Naive B cell (primary cell): ENCODE measurements around the gene IL13. TPM values are rescaled to one million over a fixed set of nuclear protein-coding genes. Genes with fewer than 3 reads are reported as not detected.

Source experiments
- ATAC-seq, 2 donors: fragments of 150-1000 bp; cut with Tn5 transposase; 2 replicates each; pipeline ENCODE4 v1.10.0; 2021; ENCODE audit warnings: low read depth in 2 of 2, mild to moderate bottlenecking in 2 of 2, moderate library complexity in 2 of 2
- DNase-seq: peaks from one replicate; pipeline ENCODE4 v3.0.0; 2022
- H3K27ac Mint-ChIP-seq, 6 donors: one replicate each; pipeline ENCODE4 v1.8.0; 2020 to 2022; ENCODE audit warnings: mild to moderate bottlenecking in 6 of 6, mixed read lengths in 6 of 6, moderate library complexity in 5 of 6, inconsistent platforms in 2 of 6
- H3K27me3 Mint-ChIP-seq, 3 donors: one replicate each; pipeline ENCODE4 v1.8.0; 2021 to 2022; ENCODE audit warnings: mixed read lengths in 3 of 3, mild to moderate bottlenecking in 1 of 3
- H3K36me3 Mint-ChIP-seq, 2 donors: one replicate each; pipeline ENCODE4 v1.8.0; 2020 to 2022; ENCODE audit warnings: mixed read lengths in 2 of 2, inconsistent platforms in 1 of 2, mild to moderate bottlenecking in 1 of 2
- H3K4me1 Mint-ChIP-seq, 3 donors: one replicate each; pipeline ENCODE4 v1.8.0; 2020 to 2022; ENCODE audit warnings: mixed read lengths in 3 of 3, inconsistent platforms in 1 of 3, mild to moderate bottlenecking in 1 of 3, moderate library complexity in 1 of 3
- H3K4me3 Mint-ChIP-seq, 8 donors: one replicate each; pipeline ENCODE4 v1.8.0; 2020 to 2022; ENCODE audit warnings: mild to moderate bottlenecking in 8 of 8, mixed read lengths in 8 of 8, moderate library complexity in 8 of 8, inconsistent platforms in 2 of 8
- H3K9me3 Mint-ChIP-seq, 7 donors: one replicate each; pipeline ENCODE4 v1.8.0; 2020 to 2022; ENCODE audit warnings: mixed read lengths in 7 of 7, mild to moderate bottlenecking in 5 of 7, inconsistent platforms in 2 of 7, moderate library complexity in 1 of 7
- polyA plus RNA-seq, 6 donors: library from polyadenylated mRNA; unstranded; fragments of 300-500 nt; fragmentation: Illumina TruSeq; gene quantifications; one replicate each; pipeline ENCODE4 v1.2.3, GENCODE V29; 2021; ENCODE audit warnings: low read depth in 6 of 6

Gene IL13
- polyA plus RNA-seq, 6 donors from 2014 or later = not detected

- peak overlapping the region in 1 of 6 donors; percentile 60 for H3K27ac Mint-ChIP-seq
- no peak for ATAC-seq
- no peaks in the 10 kb centered on the region for H3K36me3 Mint-ChIP-seq
- H3K27me3 Mint-ChIP-seq = peaks cover 11 to 27% (median 26%) of the 10 kb centered on the region in 3 donors
- peaks cover 15 to 22% (median 20%) of the 10 kb centered on the region in 3 donors for H3K4me1 Mint-ChIP-seq
- H3K4me3 Mint-ChIP-seq = no peak overlapping the region
- no peak for DNase-seq
- H3K9me3 Mint-ChIP-seq = peaks cover 0 to 2% (median 0%) of the 10 kb centered on the region in 7 donors
Observed at GRCh38 chr5:132661231-132662003, 3.4 kb downstream of the IL13 start.

GRCh38 chr5:132662004-132662401 lies 4.0 kb downstream of the IL13 start:
- Mint-ChIP-seq H3K4me1 (peaks cover 9 to 16% (median 14%) of the 10 kb centered on the region in 3 donors), H3K4me3 (no peak overlapping the region), H3K27me3 (peaks cover 6 to 26% (median 26%) of the 10 kb centered on the region in 3 donors), H3K9me3 (no peaks in the 10 kb centered on the region), H3K36me3 (no peaks in the 10 kb centered on the region), H3K27ac (no peak overlapping the region)
- no peak for DNase-seq
- ATAC-seq = no peak

GRCh38 chr5:132662925-132663770 lies 5.2 kb downstream of the IL13 start:
- ATAC-seq (peak; percentile 38 to 46), DNase-seq (no peak)
- Mint-ChIP-seq H3K9me3 (no peaks in the 10 kb centered on the region), H3K4me3 (peak overlapping the region in 1 of 8 donors; percentile 12), H3K36me3 (no peaks in the 10 kb centered on the region), H3K27me3 (peaks cover 0 to 16% (median 15%) of the 10 kb centered on the region in 3 donors), H3K27ac (peak overlapping the region in 2 of 6 donors; percentile 65 to 94), H3K4me1 (peaks cover 9 to 12% (median 12%) of the 10 kb centered on the region in 3 donors)

GRCh38 chr5:132663771-132664695 lies 6.1 kb downstream of the IL13 start:
- Mint-ChIP-seq H3K4me1 (peaks cover 9 to 12% (median 12%) of the 10 kb centered on the region in 3 donors), H3K27me3 (peaks cover 0 to 8% (median 8%) of the 10 kb centered on the region in 3 donors), H3K9me3 (no peaks in the 10 kb centered on the region), H3K27ac (peak overlapping the region in 2 of 6 donors; percentile 29 to 81), H3K4me3 (peak overlapping the region in 1 of 8 donors; percentile 39), H3K36me3 (no peaks in the 10 kb centered on the region)
- ATAC-seq (peak in 1 of 2 donors; percentile 21), DNase-seq (no peak)

GRCh38 chr5:132664696-132665209 lies 6.8 kb downstream of the IL13 start:
- DNase-seq (no peak), ATAC-seq (no peak)
- Mint-ChIP-seq H3K36me3 (no peaks in the 10 kb centered on the region), H3K4me3 (no peak overlapping the region), H3K27me3 (peaks cover 0 to 10% (median 7%) of the 10 kb centered on the region in 3 donors), H3K4me1 (peaks cover 9 to 12% (median 12%) of the 10 kb centered on the region in 3 donors), H3K27ac (peak overlapping the region in 1 of 6 donors; percentile 81), H3K9me3 (no peaks in the 10 kb centered on the region)

- no peak for DNase-seq
- Mint-ChIP-seq H3K27ac (peak overlapping the region in 2 of 6 donors; percentile 33 to 65), H3K27me3 (peaks cover 0 to 17% (median 14%) of the 10 kb centered on the region in 3 donors), H3K36me3 (no peaks in the 10 kb centered on the region), H3K4me1 (peaks cover 9 to 12% (median 12%) of the 10 kb centered on the region in 3 donors), H3K9me3 (peaks cover 0 to 1% (median 0%) of the 10 kb centered on the region in 7 donors), H3K4me3 (no peak overlapping the region)
- ATAC-seq = no peak
Observed at GRCh38 chr5:132665574-132666080, 7.7 kb downstream of the IL13 start.

GRCh38 chr5:132666310-132667123 lies 8.5 kb downstream of the IL13 start:
- DNase-seq (no peak), ATAC-seq (no peak)
- peaks cover 5 to 7% (median 6%) of the 10 kb centered on the region in 3 donors for H3K4me1 Mint-ChIP-seq
- H3K9me3 Mint-ChIP-seq = peaks cover 0 to 4% (median 0%) of the 10 kb centered on the region in 7 donors
- peak overlapping the region in 2 of 6 donors; percentile 44 to 68 for H3K27ac Mint-ChIP-seq
- H3K4me3 Mint-ChIP-seq = no peak overlapping the region
- H3K36me3 Mint-ChIP-seq = no peaks in the 10 kb centered on the region
- peaks cover 0 to 18% (median 17%) of the 10 kb centered on the region in 3 donors for H3K27me3 Mint-ChIP-seq

GRCh38 chr5:132667309-132667708 lies 9.3 kb downstream of the IL13 start:
- no peak for DNase-seq
- H3K4me1 Mint-ChIP-seq = peaks cover 3 to 7% (median 6%) of the 10 kb centered on the region in 3 donors
- H3K27ac Mint-ChIP-seq = no peak overlapping the region
- H3K9me3 Mint-ChIP-seq = peaks cover 0 to 4% (median 0%) of the 10 kb centered on the region in 7 donors
- peaks cover 0 to 18% (median 17%) of the 10 kb centered on the region in 3 donors for H3K27me3 Mint-ChIP-seq
- no peak overlapping the region for H3K4me3 Mint-ChIP-seq
- no peaks in the 10 kb centered on the region for H3K36me3 Mint-ChIP-seq
- ATAC-seq = no peak

- H3K27ac Mint-ChIP-seq = no peak overlapping the region
- H3K4me1 Mint-ChIP-seq = peaks cover 3% of the 10 kb centered on the region in 3 donors
- no peak for DNase-seq
- H3K9me3 Mint-ChIP-seq = peaks cover 0 to 4% (median 0%) of the 10 kb centered on the region in 7 donors
- ATAC-seq = no peak
- H3K27me3 Mint-ChIP-seq = peaks cover 0 to 18% (median 17%) of the 10 kb centered on the region in 3 donors
- H3K36me3 Mint-ChIP-seq = no peaks in the 10 kb centered on the region
- no peak overlapping the region for H3K4me3 Mint-ChIP-seq
Observed at GRCh38 chr5:132667761-132668705, 10.1 kb downstream of the IL13 start.

GRCh38 chr5:132668706-132669454 lies 10.9 kb downstream of the IL13 start:
- no peak for DNase-seq
- no peaks in the 10 kb centered on the region for H3K4me1 Mint-ChIP-seq

More at GRCh38 chr5:132668706-132669454, 10.9 kb downstream of the IL13 start:
- no peak overlapping the region for H3K27ac Mint-ChIP-seq
- H3K36me3 Mint-ChIP-seq = no peaks in the 10 kb centered on the region
- no peak overlapping the region for H3K4me3 Mint-ChIP-seq
- no peak for ATAC-seq
- H3K9me3 Mint-ChIP-seq = peaks cover 0 to 4% (median 0%) of the 10 kb centered on the region in 7 donors
- peaks cover 0 to 18% (median 17%) of the 10 kb centered on the region in 3 donors for H3K27me3 Mint-ChIP-seq
